Effector CD4-positive, alpha-beta T cell (primary cell): ENCODE measurements around the gene TMC3.
"Not testable (repeated sequence)": the region's sequence is repeated elsewhere in the genome, so short reads cannot be mapped to it uniquely, and the experiment has no call there.

Experiments
- DNase-seq: peaks from one replicate; pipeline ENCODE4 v3.0.0-alpha.2; 2020

The TMC3 gene

GRCh38 chr15:81384891-81385720 lies 11.1 kb upstream of the TMC3 start:
- no peak for DNase-seq

- no peak for DNase-seq
Measured at GRCh38 chr15:81381720-81382119, 7.7 kb upstream of the TMC3 start.

- no peak for DNase-seq
Measured at GRCh38 chr15:81380668-81381067, 6.7 kb upstream of the TMC3 start.

GRCh38 chr15:81380203-81380602 lies 6.2 kb upstream of the TMC3 start:
- no peak for DNase-seq

- DNase-seq = no peak
Measured at GRCh38 chr15:81379269-81379668, 5.3 kb upstream of the TMC3 start.

GRCh38 chr15:81378443-81378842 lies 4.4 kb upstream of the TMC3 start:
- DNase-seq = no peak

GRCh38 chr15:81377871-81378270 lies 3.9 kb upstream of the TMC3 start:
- no peak for DNase-seq

GRCh38 chr15:81376231-81376630 lies 2.2 kb upstream of the TMC3 start:
- no peak for DNase-seq

- no peak for DNase-seq
Measured at GRCh38 chr15:81375461-81375860, 1.4 kb upstream of the TMC3 start.

GRCh38 chr15:81373176-81373575 lies 837 bp downstream of the TMC3 start:
- no peak for DNase-seq

- DNase-seq = no peak
Measured at GRCh38 chr15:81372575-81372974, 1.4 kb downstream of the TMC3 start.

- no peak for DNase-seq
Measured at GRCh38 chr15:81363718-81364500, 10.1 kb downstream of the TMC3 start.

GRCh38 chr15:81363276-81363675 lies 10.7 kb downstream of the TMC3 start:
- DNase-seq = no peak

- DNase-seq = no peak
Measured at GRCh38 chr15:81362790-81363189, 11.2 kb downstream of the TMC3 start.

GRCh38 chr15:81361891-81362290 lies 12.1 kb downstream of the TMC3 start:
- no peak for DNase-seq

- DNase-seq = no peak
Measured at GRCh38 chr15:81360491-81360890, 13.5 kb downstream of the TMC3 start.

- no peak for DNase-seq
Measured at GRCh38 chr15:81358248-81358647, 15.8 kb downstream of the TMC3 start.

- no peak for DNase-seq
Measured at GRCh38 chr15:81357180-81357686, 16.8 kb downstream of the TMC3 start.

- DNase-seq = no peak
Measured at GRCh38 chr15:81356252-81356651, 17.8 kb downstream of the TMC3 start.

GRCh38 chr15:81351651-81352050 lies 22.4 kb downstream of the TMC3 start:
- no peak for DNase-seq

- no peak for DNase-seq
Measured at GRCh38 chr15:81349271-81349670, 24.7 kb downstream of the TMC3 start.

- not testable (repeated sequence) for DNase-seq
Measured at GRCh38 chr15:81348691-81349090, 25.3 kb downstream of the TMC3 start.

GRCh38 chr15:81347910-81348309 lies 26.1 kb downstream of the TMC3 start:
- no peak for DNase-seq

- no peak for DNase-seq
Measured at GRCh38 chr15:81346611-81347010, 27.4 kb downstream of the TMC3 start.
